ENCODE results near the gene FKBP3.
"Not testable (repeated sequence)": the region's sequence is repeated elsewhere in the genome, so short reads cannot be mapped to it uniquely, and the experiment has no call there.

The FKBP3 gene

GRCh38 chr14:45150386-45150890, 16.2 kb upstream of the FKBP3 start:
- DNase-seq (ENCODE audit: low read depth): no peak
- no peak overlapping the region for H3K4me3 ChIP-seq (ENCODE audit: control insufficient read depth, low read depth, low read length)
- TF ChIP-seq CTCF (conservative IDR thresholded peaks at IDR 0.05; ENCODE audit: control insufficient read depth, insufficient read depth, low read depth, low read length): no peak

- H3K4me3 ChIP-seq (ENCODE audit: control insufficient read depth, low read depth, low read length): no peak overlapping the region
- TF ChIP-seq CTCF (conservative IDR thresholded peaks at IDR 0.05; ENCODE audit: control insufficient read depth, insufficient read depth, low read depth, low read length): no peak
- no peak for DNase-seq (ENCODE audit: low read depth)
These were observed 15.3 kb upstream of the FKBP3 start for GRCh38 chr14:45149602-45150001.

- H3K4me3 ChIP-seq (ENCODE audit: control insufficient read depth, low read depth, low read length): no peak overlapping the region
- no peak for DNase-seq (ENCODE audit: low read depth)
- no peak for TF ChIP-seq CTCF (conservative IDR thresholded peaks at IDR 0.05; ENCODE audit: control insufficient read depth, insufficient read depth, low read depth, low read length)
These were observed 10.9 kb upstream of the FKBP3 start for GRCh38 chr14:45145214-45145613.

GRCh38 chr14:45144658-45145057, 10.4 kb upstream of the FKBP3 start:
- TF ChIP-seq CTCF (conservative IDR thresholded peaks at IDR 0.05; ENCODE audit: control insufficient read depth, insufficient read depth, low read depth, low read length): no peak
- DNase-seq (ENCODE audit: low read depth): no peak
- H3K4me3 ChIP-seq (ENCODE audit: control insufficient read depth, low read depth, low read length): no peak overlapping the region

DNA sequence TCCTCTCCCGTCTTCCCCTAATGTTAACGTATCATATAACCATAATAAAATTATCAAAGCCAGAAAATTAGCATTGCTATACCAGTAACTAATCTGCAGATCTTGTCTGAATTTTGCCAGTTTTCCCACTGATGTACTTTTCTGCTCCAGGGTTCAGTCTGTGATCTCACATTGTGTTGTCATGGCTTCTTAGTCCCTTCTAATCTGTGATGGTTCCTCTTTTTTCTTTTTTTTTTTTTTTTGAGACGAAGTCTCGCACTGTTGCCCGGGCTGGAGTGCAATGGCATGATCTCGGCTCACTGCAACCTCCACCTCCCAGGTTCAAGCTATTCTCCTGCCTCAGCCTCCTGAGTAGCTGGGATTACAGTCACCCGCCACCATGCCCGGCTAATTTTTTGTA, 7.8 kb upstream of the FKBP3 start:
- not testable (repeated sequence) for H3K4me3 ChIP-seq (ENCODE audit: control insufficient read depth, low read depth, low read length); DNase-seq (ENCODE audit: low read depth)

GRCh38 chr14:45140661-45141187, 6.4 kb upstream of the FKBP3 start:
- no peak overlapping the region for H3K4me3 ChIP-seq (ENCODE audit: control insufficient read depth, low read depth, low read length)
- DNase-seq (ENCODE audit: low read depth): no peak
- TF ChIP-seq CTCF (conservative IDR thresholded peaks at IDR 0.05; ENCODE audit: control insufficient read depth, insufficient read depth, low read depth, low read length): no peak

DNA sequence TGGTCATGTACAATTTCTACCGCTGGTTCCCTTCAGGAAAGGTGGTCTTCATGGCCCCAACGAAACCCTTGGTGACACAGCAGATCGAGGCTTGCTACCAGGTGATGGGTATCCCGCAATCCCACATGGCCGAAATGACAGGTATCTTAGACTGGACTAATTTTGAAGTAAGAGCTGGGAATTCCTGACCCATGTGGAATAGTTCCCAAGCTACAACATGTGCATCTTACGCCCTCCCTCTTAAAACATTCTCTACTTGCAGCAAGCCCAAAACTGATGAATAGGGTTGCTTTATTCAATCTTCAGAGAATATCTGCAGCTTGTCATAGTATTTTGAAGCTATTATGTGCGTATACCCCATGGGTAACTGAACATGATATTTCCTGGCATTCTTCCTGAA, 2.1 kb upstream of the FKBP3 start:
- H3K4me3 ChIP-seq (ENCODE audit: control insufficient read depth, low read depth, low read length): peak overlapping the region; percentile 95
- no peak for DNase-seq (ENCODE audit: low read depth)

More for the DNA sequence above, 2.1 kb upstream of the FKBP3 start:
- no peak for TF ChIP-seq CTCF (conservative IDR thresholded peaks at IDR 0.05; ENCODE audit: control insufficient read depth, insufficient read depth, low read depth, low read length)
